HG02870 (cell line): ENCODE measurements around the gene ZNF680.
"Not testable (repeated sequence)": the region's sequence is repeated elsewhere in the genome, so short reads cannot be mapped to it uniquely, and the experiment has no call there.

Experiments used
- ATAC-seq: cut with Tn5 transposase; IDR thresholded peaks from one replicate; pipeline ENCODE4 v1.9.1; 2021; ENCODE audit warnings: mild to moderate bottlenecking, moderate library complexity; ENCODE audit not compliant: unreplicated experiment

Gene ZNF680

DNA sequence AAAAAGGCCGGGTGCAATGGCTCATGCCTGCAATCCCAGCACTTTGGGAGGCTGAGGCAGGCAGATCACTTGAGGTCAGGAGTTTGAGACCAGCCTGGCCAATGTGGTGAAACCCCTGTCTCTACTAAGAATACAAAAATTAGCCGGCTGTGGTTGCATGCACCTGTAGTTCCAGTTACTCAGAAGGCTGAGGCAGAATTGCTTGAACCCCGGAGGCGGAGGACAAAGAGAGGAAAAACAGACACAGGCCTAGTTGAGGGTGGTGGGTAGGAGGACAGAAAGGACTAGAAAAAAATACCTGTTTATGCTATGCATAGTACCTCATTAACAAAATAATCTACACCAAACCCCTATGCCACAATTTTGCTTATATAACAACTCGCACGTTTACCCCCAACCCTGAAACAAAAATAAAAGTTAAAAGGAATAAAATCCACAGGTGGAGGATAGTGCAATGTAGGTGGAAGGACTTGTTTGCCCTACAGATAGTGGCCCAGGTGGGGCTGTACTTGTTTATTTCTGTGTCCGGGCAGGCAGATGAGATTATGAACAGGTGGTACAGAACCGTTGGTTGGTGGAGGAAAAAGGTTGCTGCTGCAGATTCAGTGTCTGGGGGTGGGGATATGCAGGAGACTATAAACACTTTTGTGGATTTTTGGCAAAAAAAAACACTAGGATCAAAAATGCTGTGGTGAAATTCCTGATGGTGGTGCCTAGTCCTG, 5.1 kb downstream of the ZNF680 start:
- no peak for ATAC-seq

DNA sequence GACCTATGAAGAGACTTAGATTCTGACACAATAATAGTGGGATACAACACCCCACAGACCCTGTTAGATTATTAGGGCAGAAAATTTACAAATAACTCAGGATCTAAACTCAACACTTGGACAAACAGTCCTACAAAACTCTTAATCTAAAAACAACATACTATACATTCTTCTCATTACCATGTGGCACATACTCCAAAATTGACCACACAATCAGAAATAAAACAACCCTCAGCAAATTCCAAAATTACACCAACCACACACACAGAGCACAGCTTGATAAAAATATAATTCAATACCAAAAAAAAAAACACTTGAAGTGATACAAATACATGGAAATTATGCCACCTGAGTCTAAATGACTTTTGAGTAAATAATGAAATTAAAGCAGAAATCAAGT, 7.8 kb downstream of the ZNF680 start:
- no peak for ATAC-seq

GRCh38 chr7:64554188-64554587, 8.7 kb downstream of the ZNF680 start:
- ATAC-seq = not testable (repeated sequence)

DNA sequence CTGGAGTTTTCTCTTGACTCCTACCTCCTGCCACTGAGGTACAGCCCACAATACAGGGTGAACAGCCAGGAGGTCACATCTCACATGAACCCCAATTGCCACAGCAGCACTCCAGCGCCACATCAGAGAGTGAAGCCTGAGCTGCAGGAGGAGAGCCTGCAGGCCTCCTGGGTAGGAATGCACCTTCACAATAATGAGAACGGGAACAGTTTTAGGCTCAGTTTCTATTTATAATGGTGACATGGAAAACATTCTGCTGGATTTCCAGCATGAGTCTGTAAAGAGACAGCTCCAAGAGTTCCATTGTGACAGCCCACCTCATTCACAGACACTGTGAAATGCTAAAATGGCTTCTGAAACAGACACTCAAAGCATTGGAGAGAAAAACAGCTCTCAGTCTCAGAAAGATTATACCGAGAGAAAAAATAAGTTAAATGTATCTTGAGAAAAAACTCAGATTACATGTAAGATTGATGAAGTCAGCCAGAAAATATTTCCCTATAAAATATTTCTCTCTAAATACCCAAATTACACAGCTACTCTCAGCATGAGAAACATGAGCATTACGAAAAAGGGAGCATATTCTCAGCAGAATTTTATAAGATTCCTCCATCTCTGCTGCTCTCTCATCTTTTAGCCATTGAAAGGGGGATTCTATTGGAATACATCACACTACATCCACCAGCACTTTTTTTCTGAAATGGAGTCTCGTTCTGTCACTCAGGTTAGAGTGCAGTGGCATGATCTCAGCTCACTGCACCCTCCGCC, 11.3 kb downstream of the ZNF680 start:
- ATAC-seq = no peak

GRCh38 chr7:64544010-64544409, 18.9 kb downstream of the ZNF680 start:
- ATAC-seq = no peak

DNA sequence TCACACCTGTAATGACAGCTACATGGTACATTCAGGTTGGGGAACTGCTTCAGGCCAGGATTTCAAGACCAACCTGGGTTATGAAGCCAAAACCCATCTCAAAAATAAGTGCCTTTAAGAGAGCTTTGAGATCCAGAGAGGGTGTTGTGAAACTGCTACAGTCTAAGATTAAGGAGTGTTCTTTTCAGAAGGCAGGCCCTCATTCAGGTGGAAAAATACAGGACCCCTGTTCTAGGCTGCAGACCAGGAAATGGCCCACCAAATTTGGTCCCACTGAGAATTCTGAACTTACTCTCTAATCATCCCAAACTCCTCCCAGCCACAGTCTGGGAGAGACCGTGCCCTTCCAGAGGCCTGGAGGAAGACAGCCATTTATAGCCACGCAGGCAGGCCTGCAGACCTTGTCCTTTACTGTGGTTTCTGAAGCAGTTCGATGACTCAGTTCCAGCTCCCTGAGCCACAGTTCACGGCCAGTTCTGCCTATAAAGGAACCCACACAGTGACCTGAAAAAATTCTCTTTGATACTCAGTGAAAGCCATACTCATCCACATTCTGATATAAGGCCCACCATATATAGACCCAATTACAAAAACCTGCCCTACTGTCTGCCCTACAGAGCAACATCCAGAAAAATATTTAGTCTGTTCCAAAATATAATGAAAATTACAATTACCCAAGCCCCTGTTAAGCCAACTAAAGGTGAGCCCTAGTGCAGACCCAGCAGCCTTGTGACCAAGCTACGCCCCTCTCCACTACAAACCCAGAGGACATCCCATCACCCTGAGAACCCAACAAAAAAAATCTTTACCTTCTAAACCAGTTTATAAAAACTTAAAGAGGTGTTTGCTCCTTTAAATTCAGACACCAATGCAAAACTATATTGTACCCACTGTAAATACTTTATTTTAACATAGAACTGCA, 21.2 kb downstream of the ZNF680 start:
- peak; percentile 81 for ATAC-seq

GRCh38 chr7:64533756-64534155, 29.1 kb downstream of the ZNF680 start:
- no peak for ATAC-seq

DNA sequence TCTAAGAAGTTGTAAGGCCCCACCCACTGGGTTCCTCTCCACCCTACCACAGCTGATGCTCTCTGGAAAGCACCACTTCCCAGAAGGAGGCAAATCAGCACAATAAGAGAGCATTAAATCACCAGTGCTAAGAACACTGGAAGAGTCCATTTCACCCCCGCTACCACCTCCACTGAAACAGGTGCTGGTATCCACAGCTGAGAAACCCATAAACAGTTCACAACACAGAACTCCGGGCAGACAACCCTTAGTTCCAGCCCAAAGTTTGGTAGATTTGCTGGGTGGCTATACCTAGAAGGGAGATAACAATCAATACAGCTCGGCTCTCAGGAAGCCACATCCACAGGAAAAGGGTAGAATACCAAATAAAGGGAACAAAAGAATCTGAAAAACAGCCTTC, 34.1 kb downstream of the ZNF680 start:
- ATAC-seq = no peak

GRCh38 chr7:64521409-64521984, 41.4 kb downstream of the ZNF680 start:
- no peak for ATAC-seq

DNA sequence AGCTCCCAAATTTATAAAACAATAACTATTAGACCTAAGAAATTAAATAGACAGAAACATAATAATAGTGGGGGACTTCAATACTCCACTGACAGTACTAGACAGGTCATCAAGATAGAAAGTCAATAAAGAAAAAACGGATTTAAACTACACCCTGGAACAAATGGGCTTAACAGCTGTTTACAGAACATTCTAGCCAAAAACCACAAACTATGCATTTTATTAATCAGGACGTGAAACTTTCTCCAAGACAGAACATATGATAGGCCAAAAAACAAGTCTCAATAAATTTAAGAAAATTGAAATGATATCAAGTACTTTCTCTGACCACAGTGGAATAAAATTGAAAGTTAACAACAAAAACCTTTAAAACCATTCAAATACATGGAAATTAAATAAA, 46.4 kb downstream of the ZNF680 start:
- no peak for ATAC-seq

GRCh38 chr7:64515781-64516180, 47.1 kb downstream of the ZNF680 start:
- ATAC-seq = no peak

- no peak for ATAC-seq
Measured at GRCh38 chr7:64515330-64515729, 47.5 kb downstream of the ZNF680 start.

DNA sequence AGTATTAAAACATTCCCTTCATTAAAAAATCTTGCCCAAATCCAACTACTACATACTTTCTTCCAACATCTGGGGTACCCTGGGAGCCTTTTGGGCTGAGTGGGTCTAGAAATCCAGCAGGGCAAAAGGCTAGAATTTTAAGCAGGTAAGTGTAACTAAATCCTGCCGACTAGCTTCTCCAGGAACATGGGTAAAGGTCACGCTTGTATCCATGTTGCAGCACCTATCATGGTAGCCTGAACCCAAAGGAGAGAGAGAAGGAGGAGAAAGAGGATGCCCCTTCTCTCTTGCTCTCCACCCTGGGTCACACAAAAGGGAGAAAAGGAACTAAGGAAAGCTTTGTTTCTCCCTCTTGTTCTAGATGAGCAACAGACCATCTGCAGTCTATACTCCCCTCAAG, 53.3 kb downstream of the ZNF680 start:
- no peak for ATAC-seq

DNA sequence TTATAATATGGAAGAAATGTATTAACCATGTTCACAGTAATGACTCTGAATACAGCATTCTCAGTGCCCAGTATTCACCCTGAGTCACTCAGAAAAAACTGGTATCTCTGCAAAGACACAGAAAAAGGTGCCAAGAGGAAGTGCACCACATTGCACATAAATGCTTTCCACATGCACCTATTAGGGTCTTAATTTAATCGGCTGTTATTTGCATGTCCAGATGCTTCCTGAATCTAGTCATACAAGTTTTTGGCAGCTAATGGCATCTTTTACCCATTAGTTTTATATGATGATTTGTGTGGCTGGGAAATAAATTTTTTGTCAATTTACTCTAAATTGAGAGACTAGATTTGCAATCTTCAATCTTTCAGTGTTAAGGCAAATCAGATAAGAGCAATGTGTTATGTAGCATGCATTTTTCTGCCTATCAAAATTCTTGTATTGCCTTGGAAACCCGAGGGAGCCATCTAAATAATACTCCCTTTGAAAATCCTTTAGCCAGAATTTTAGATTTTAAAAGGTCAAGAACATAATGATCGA, 58.2 kb downstream of the ZNF680 start:
- ATAC-seq = no peak

GRCh38 chr7:64498270-64498669, 64.6 kb downstream of the ZNF680 start:
- ATAC-seq = no peak

DNA sequence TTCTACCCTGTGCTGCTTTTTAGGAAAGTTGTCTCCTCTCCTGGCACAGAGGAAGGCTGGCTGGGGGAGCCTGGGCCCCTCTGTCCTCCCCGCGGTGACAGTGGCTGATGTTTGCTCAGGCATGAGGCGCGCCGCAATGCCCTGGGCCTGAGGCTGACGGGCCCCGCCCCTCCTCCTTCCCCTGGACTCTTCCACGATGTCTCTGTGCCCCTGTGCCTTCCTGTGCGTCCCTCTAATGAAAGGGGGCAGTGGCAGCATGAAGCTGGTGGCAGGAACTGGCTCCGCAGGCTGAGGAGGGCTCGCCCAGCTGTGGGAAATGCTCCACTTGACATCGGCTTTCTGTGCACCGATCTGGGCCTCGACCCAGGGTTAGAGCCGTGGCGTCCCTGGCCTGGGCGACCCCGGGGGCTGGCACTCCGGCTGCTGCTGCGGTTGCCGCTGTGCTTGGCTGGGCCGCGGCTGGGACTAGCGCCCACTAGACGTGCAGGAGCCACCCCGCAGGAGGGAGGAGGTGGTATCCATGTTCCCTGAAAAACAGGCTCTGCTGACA, 67.9 kb downstream of the ZNF680 start:
- ATAC-seq = no peak

DNA sequence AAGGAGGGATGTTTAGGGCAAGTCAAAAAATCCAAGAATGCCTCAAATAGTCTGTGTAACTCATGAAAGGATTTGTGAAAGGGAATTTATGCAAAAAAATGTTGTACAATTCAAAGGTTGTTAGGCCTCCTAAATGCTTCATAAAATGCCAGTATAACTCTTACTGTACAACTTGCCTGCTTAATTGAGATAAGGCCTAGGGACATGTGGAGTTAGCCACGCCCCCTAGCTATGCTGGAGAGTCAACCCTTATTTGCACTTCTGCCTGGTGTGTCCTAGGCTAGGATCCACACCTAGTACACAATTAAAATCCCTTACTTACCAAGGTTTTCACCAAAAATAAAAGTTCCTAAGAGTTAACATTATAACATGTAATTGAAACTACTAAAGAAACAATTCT, 77.2 kb downstream of the ZNF680 start:
- ATAC-seq = no peak
